ENCODE data around the gene CTSZ. TPM values are rescaled to one million over a fixed set of nuclear protein-coding genes. Genes with fewer than 3 reads are reported as not detected.

The CTSZ gene
- total RNA-seq, 1 donor from 2014 or later, result 150 TPM

DNA sequence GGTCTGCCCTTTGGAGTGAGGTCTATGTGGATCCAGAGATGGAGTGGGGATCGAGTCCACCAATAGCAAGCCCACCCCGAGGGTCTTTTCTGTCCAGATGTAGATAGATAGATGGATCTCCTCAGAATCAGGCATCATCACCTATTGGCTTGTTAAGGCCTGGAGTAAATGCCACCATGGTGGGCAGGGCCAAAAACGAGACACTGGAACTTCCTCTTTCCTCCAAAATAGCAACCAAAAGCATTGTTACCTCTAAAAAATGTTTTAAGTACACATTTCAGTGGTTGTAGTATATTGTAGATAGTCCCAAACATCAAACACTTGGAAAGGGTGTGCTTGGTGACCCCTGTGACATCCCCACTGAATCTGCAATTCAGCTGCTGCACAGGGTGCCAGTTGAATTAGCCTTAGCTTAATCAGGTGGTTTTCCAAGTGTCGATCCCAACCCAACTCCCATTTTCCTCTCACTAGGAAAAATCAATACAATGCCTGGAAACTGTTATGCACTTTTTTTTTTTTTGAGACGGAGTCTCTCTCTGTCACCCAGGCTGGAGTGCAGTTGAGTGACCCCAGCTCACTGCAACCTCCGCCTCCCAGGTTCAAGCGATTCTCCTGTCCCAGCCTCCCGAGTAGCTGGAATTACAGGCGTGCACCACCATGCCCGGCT lies 61.0 kb downstream of the CTSZ start:
- peaks cover 5% of the 10 kb centered on the region for H3K4me1 Mint-ChIP-seq (ENCODE audit: unreplicated experiment)
- no peaks in the 10 kb centered on the region for H3K36me3 Mint-ChIP-seq (ENCODE audit: low read depth, unreplicated experiment)
- no peak for TF ChIP-seq CTCF (IDR thresholded peaks at IDR 0.05; ENCODE audit: unreplicated experiment)
- H3K9me3 Mint-ChIP-seq (ENCODE audit: unreplicated experiment), result no peaks in the 10 kb centered on the region
- no peak for DNase-seq (ENCODE audit: low spot score)
- no peaks in the 10 kb centered on the region for H3K27me3 Mint-ChIP-seq (ENCODE audit: unreplicated experiment)
- no peak overlapping the region for H3K27ac Mint-ChIP-seq (ENCODE audit: unreplicated experiment)
- H3K4me3 Mint-ChIP-seq (ENCODE audit: unreplicated experiment), result no peak overlapping the region

Other genes starting within 250 kb of the CTSZ start
- gene GNAS-AS1, start 156.4 kb downstream of the CTSZ start, total RNA-seq (ENCODE audit: unreplicated experiment), result 4.9 TPM
- gene GNAS, start 154.5 kb downstream of the CTSZ start, total RNA-seq (ENCODE audit: unreplicated experiment), result 1,989 TPM
- gene NELFCD, start 26.0 kb downstream of the CTSZ start, total RNA-seq (ENCODE audit: unreplicated experiment), result 68.7 TPM
- not detected for gene TUBB1, start 12.2 kb upstream of the CTSZ start, total RNA-seq (ENCODE audit: unreplicated experiment)
- gene ATP5F1E, start 25.1 kb upstream of the CTSZ start, total RNA-seq (ENCODE audit: unreplicated experiment), result 102 TPM
- gene PRELID3B, start 35.5 kb upstream of the CTSZ start, total RNA-seq (ENCODE audit: unreplicated experiment), result 40.2 TPM
- 0.56 TPM for gene ZNF831, start 156.6 kb upstream of the CTSZ start, total RNA-seq (ENCODE audit: unreplicated experiment)